ENCODE results near the gene TNFRSF18. TPM values are rescaled to one million over a fixed set of nuclear protein-coding genes. Genes with fewer than 3 reads are reported as not detected.
A peak's percentile ranks its signal among the peaks of the same experiment; 100 is the strongest.

The TNFRSF18 gene
- total and polyA plus RNA-seq, 2 experiments from 2014 or later = 1.1 to 1.5 TPM

- no peak overlapping the region for H3K4me2 ChIP-seq
- DNase-seq (ENCODE audit: low spot score) = peak; percentile 1
- H2AFZ ChIP-seq = no peak overlapping the region
- no peaks in the 10 kb centered on the region for H4K20me1 ChIP-seq (replicated peaks; ENCODE audit: insufficient read depth)
- Mint-ChIP-seq H3K4me3 (no peak overlapping the region), H3K27me3 (ENCODE audit: insufficient read depth, low read depth, poor library complexity) (peaks cover 5% of the 10 kb centered on the region), H3K27ac (no peak overlapping the region), H3K9me3 (no peaks in the 10 kb centered on the region), H3K36me3 (ENCODE audit: low read depth) (no peaks in the 10 kb centered on the region), H3K4me1 (peaks cover 2% of the 10 kb centered on the region)
- H3K4me1 ChIP-seq (ENCODE audit: insufficient read depth) = peaks cover 1% of the 10 kb centered on the region; the same call in 1 of the 2 replicates
- H3K36me3 ChIP-seq (ENCODE audit: insufficient read depth) = no peaks in the 10 kb centered on the region
- no peak for TF ChIP-seq ZNF462 (CRISPR knock-in tag; IDR thresholded peaks at IDR 0.05)
- no peak for TF ChIP-seq NANOG (IDR thresholded peaks at IDR 0.05; ENCODE audit: borderline replicate concordance)
- TF ChIP-seq ZNF114 (CRISPR knock-in tag; IDR thresholded peaks at IDR 0.05) = no peak
- no peak for TF ChIP-seq STAT1 (IDR thresholded peaks at IDR 0.05; ENCODE audit: unreplicated experiment)
- TF ChIP-seq ZNF331 (CRISPR knock-in tag; IDR thresholded peaks at IDR 0.05; ENCODE audit: low read depth) = no peak
- no peak for TF ChIP-seq CTCF (conservative IDR thresholded peaks at IDR 0.05; ENCODE audit: low read depth in 2 of 2)
- no peak for TF ChIP-seq EZH2phosphoT487 (IDR thresholded peaks at IDR 0.05; ENCODE audit: unreplicated experiment)
- no peak for TF ChIP-seq ETS1 (IDR thresholded peaks at IDR 0.05)
- no peak for TF ChIP-seq EZH2 (IDR thresholded peaks at IDR 0.05; ENCODE audit: low read depth, unreplicated experiment)
- no peak for TF ChIP-seq JUNB (IDR thresholded peaks at IDR 0.05; ENCODE audit: unreplicated experiment)
- no peak for TF ChIP-seq POLR2AphosphoS5 (IDR thresholded peaks at IDR 0.05; ENCODE audit: low read depth)
- no peak for TF ChIP-seq REST (IDR thresholded peaks at IDR 0.05; ENCODE audit: unreplicated experiment)
- TF ChIP-seq CREB1 (CRISPR knock-in tag; IDR thresholded peaks at IDR 0.05; ENCODE audit: low read depth) = no peak
- H3K4me3 ChIP-seq = no peak overlapping the region
- H3K79me2 ChIP-seq (replicated peaks; ENCODE audit: insufficient read depth) = no peaks in the 10 kb centered on the region
- ATAC-seq = no peak
- no peaks in the 10 kb centered on the region for H3K9me2 ChIP-seq (ENCODE audit: insufficient read depth)
- H3K27me3 ChIP-seq (ENCODE audit: insufficient read depth) = no peaks in the 10 kb centered on the region
- H3F3A ChIP-seq (replicated peaks; ENCODE audit: low read depth) = no peaks in the 10 kb centered on the region
- no peak overlapping the region for H3K27ac ChIP-seq (ENCODE audit: low read depth)
Measured at GRCh38 chr1:1181938-1182410, 24.4 kb downstream of the TNFRSF18 start.
